NCI-H1436 (cell line): ENCODE results near the gene LY9.
A peak's percentile ranks its signal among the peaks of the same experiment; 100 is the strongest.

ENCODE experiments used
- DNase-seq: peaks from one replicate; lab custom pipeline; 2025; lab: John Stamatoyannopoulos, UW

The LY9 gene

GRCh38 chr1:160801836-160802580 is 6.0 kb downstream of the LY9 start:
- no peak for DNase-seq

GRCh38 chr1:160806109-160806665 is 10.2 kb downstream of the LY9 start:
- no peak for DNase-seq

- DNase-seq: no peak
Measured at GRCh38 chr1:160806784-160807183, 10.8 kb downstream of the LY9 start.

- DNase-seq: no peak
Measured at GRCh38 chr1:160807247-160807646, 11.3 kb downstream of the LY9 start.

- DNase-seq: no peak
Measured at GRCh38 chr1:160807738-160808137, 11.8 kb downstream of the LY9 start.

- DNase-seq: no peak
Measured at GRCh38 chr1:160808289-160808688, 12.3 kb downstream of the LY9 start.

- no peak for DNase-seq
Measured at GRCh38 chr1:160810486-160810885, 14.5 kb downstream of the LY9 start.

GRCh38 chr1:160811147-160811546 is 15.2 kb downstream of the LY9 start:
- no peak for DNase-seq

GRCh38 chr1:160813215-160813614 is 17.2 kb downstream of the LY9 start:
- DNase-seq: no peak

- no peak for DNase-seq
Measured at GRCh38 chr1:160814316-160814715, 18.3 kb downstream of the LY9 start.

- no peak for DNase-seq
Measured at GRCh38 chr1:160814856-160815255, 18.9 kb downstream of the LY9 start.

GRCh38 chr1:160818207-160818937 is 22.4 kb downstream of the LY9 start:
- DNase-seq: no peak

GRCh38 chr1:160819186-160819585 is 23.2 kb downstream of the LY9 start:
- DNase-seq: no peak

- no peak for DNase-seq
Measured at GRCh38 chr1:160821627-160822026, 25.7 kb downstream of the LY9 start.

- no peak for DNase-seq
Measured at GRCh38 chr1:160823296-160823695, 27.3 kb downstream of the LY9 start.

- no peak for DNase-seq
Measured at GRCh38 chr1:160826546-160826945, 30.6 kb downstream of the LY9 start.

- DNase-seq: no peak
Measured at GRCh38 chr1:160827418-160827817, 31.4 kb downstream of the LY9 start.

- DNase-seq: no peak
Measured at GRCh38 chr1:160829766-160830165, 33.8 kb downstream of the LY9 start.

- DNase-seq: peak; percentile 12
Measured at GRCh38 chr1:160830321-160831153, 34.6 kb downstream of the LY9 start.

GRCh38 chr1:160834945-160835565 is 39.1 kb downstream of the LY9 start:
- peak; percentile 11 for DNase-seq

GRCh38 chr1:160835751-160836150 is 39.8 kb downstream of the LY9 start:
- DNase-seq: no peak

GRCh38 chr1:160836561-160836960 is 40.6 kb downstream of the LY9 start:
- DNase-seq: no peak
